ENCODE data around the gene WDR7.

The WDR7 gene

DNA sequence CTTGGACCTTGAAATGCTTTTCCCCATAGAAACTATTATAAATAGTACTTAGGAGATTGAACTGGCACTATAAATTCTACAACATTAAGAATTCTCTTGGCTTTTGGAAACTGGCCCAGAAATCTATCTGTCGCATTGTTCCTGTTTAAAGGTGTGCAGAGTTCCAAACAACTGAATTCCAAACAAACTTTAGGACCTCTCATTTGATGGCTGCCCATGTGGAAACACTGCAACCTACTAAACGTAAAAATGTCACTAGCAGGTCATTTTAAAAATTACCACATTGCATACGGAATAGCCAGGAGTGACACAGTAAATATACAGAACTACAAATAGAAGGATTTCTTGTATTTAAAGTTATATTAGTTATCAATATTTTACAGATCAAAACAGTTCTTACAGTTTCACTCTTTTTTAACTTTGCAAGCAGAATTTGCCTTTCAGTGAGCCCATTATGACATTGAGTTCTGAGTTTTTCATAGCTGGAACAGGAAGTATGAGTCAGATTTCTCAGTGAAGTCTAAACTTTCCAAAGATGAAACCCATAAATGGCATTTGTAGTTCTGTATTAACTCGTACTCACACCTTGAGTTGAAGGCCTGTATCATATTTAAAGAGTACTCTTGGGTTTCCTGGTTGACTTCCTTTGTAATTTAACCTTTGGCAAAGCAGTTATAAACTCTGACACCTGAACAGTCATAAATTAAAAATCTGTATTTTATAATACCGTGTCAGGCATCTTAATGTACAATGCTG is 353.4 kb downstream of the WDR7 start:
- DNase-seq = peak in 1 of 2 donors; percentile 30

- no peak for DNase-seq
These were observed 357.0 kb downstream of the WDR7 start for GRCh38 chr18:57008001-57008686.

DNA sequence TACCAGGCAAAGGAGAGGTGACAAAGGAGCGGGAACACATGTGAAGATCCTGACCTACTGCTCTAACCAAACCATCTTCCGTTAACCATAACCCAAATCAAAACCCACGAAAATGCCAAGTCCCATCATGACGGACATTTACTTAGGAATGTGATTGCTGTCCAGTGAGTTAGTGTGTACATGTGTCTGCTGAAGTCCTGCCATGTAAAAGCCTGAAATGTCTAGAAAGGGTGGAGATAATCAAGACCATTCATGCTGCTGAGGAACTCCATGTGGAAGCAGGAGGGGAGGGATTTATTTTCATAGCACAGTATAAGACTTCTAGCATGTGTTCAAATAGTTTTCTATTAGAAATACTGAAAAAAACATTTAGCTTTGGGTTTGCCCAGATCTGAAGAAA is 358.7 kb downstream of the WDR7 start:
- DNase-seq = no peak

DNA sequence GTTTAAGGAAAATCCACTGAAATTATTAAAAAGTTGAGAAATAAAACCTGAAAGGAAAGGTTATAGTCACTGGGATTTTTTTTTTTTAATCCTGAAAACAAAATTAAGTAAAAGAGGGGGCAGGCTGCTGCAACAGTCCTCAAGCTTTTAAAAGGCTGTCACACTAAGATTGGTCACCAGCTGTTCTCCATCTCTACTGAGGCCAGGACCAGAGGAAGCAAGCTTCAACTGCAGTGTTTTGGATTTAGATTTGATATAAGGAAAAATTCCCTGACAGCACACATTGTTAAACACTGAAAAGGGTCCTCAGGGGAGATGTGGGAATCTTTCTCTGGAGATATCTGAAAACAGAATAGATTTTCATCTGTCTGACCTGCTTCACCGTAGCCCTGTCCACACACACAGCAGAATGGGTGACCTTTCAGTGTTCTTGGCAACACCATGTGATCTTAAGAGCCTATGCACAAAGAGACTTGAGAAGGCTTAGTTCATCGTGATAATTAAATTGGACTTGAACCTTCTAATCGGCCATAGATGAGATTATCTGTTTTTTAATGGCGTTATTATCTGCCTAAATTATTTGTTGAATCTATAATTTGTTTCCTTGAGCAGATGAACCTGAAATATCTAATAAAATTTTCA is 363.7 kb downstream of the WDR7 start:
- no peak for DNase-seq

GRCh38 chr18:57015451-57015850 is 364.3 kb downstream of the WDR7 start:
- DNase-seq = no peak

GRCh38 chr18:57018845-57019244 is 367.7 kb downstream of the WDR7 start:
- no peak for DNase-seq

DNA sequence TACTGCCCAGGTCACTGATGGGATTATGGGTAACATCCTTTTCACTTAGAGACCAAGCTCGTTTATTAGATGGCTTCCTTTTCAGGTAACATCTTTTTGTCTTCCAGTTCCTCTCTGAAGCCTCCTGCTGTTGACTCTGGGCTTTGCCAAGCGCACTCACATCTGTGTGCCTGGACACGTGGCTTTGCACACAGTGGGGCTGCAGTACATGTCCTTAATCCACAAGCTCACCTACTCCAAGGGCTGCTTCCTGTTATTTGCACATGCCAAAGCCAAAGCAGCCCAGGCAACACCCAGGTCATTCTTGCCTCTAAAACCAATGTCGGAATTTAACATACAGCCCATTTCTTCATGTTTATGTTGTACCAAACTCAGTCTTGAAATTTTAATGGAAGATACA is 371.6 kb downstream of the WDR7 start:
- no peak for DNase-seq

DNA sequence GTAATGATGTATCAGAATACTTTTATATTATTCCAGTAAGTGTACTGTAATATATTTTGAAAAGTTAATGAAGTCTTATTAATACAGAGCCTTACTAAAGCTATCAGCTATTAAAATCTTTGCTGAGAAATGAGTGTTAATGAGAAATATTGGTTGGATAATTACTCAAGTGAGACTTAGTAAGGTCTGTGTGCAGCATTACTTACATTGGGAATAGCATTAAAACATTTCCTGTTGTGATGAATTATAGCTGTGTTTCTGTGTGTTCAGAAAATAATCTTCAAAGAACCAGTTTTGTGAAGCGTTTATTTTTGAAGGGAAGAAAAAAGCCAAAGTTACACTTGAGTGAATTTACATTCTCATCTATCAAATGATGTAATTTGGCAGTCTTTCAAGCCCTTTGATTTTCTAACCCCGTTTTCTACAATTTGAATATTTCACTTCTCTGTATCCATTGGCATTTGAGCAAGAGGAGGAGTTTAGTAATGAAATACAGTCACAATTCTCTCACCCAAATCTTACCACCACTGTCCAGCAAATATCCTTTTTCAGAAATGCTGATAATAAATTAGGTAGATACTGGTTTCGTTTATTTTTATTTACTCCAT is 372.2 kb downstream of the WDR7 start:
- no peak for DNase-seq

DNA sequence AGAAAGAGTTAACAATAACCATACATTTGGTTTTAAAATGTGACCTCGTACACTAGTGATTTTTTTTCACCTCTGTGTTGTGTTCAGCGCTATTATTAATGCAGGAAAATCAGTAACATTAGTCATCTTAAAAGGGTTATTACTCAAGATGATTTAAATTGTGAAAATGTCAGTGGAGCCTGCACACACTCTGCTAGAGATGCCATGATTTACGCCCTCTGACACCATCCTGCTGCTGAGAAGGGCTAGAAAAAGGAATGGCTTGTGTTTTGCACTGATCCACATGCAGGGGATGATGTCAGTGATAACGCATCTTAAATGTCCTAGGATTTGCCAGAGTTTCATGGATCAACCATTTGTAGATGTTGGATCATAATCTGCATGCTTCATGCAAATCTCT is 374.4 kb downstream of the WDR7 start:
- no peak for DNase-seq

DNA sequence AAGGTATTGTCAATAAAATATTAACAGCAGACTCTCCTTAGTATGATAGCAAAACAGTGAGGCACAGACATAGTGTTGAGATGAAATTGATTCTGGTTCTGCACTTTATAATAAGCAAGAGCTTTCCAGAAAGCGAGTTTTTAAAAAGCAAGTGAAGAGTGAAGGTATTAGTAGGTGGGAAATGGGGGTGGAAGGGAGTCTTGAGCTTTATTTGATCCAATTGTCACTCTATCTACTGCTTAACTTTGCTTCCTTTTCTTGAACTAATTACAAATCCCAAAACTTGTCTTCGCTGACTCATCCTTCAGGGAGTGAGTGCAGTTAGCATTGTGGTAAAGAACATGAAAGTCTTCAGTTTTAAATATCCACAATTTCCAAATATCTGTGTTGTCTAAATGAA is 375.2 kb downstream of the WDR7 start:
- no peak for DNase-seq

DNA sequence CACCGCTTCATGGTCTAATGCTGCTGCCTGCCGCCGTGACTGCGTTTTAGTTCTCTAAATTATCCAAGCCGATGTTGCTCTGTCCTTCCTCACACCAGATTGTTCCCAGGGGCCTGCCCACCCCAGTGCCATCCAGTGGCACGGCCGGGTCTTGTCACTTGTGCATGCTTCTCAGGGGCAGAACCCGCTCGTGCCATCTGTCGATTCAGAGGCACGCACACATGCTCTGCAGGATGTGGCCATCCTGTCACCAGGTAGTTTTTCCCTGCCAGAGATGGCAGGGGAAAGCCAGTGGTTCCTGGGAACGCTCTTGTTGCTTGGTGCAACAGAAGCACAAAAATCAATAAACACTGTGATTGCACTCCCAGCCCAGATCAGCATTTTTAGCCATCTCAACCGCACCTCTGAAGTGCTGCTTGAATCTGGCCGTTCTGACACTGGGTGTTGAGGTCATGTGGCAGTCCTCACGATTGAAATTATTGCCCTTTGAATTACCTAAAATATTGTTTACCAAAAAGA is 376.1 kb downstream of the WDR7 start:
- no peak for DNase-seq

- DNase-seq = no peak
These were observed 378.6 kb downstream of the WDR7 start for GRCh38 chr18:57029761-57030160.

- no peak for DNase-seq
These were observed 379.3 kb downstream of the WDR7 start for GRCh38 chr18:57030417-57030816.

DNA sequence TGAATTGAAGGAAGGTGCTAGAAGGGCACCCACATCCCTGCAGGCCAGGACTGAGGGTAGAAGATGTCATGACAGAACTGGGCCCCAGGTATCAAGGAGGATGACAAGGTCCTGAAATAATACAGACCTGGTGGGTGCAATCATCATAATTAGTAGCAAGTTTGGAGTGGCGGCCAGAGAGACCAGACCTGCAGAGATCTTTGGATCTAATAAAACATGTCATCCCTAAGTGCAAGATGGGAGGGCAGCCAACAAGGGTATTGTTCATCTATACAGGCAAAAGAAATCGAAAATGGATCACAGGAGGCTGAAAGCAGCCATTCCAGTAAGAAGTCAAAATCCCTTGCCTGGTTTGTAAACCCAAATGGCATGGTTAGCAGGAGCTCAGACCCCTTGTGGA is 384.4 kb downstream of the WDR7 start:
- DNase-seq = no peak

- DNase-seq = no peak
These were observed 387.2 kb downstream of the WDR7 start for GRCh38 chr18:57038395-57038794.

- DNase-seq = no peak
These were observed 389.0 kb downstream of the WDR7 start for GRCh38 chr18:57040175-57040574.

DNA sequence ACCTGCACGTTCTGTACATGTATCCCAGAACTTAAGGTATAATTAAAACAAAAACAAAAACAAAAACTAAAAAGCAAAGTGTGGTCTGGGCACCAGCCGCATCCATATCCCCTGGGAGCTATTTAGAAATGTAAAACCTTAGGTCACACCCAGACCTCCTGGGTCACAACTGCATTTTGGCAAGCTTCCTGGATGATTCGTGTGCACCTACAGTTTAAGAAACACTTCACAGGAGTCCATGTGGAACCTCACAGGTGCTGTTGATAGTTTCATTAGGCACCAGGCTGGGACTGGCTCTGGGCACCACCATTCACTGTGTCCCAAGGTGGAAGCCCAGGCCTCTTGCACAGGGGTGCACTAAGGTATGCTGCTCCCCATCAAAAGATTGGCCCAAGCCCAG is 392.1 kb downstream of the WDR7 start:
- DNase-seq = no peak

GRCh38 chr18:57048351-57048750 is 397.2 kb downstream of the WDR7 start:
- DNase-seq = no peak

GRCh38 chr18:57048859-57049258 is 397.7 kb downstream of the WDR7 start:
- no peak for DNase-seq

- no peak for DNase-seq
These were observed 399.3 kb downstream of the WDR7 start for GRCh38 chr18:57050310-57050949.

GRCh38 chr18:57051021-57051656 is 400.0 kb downstream of the WDR7 start:
- no peak for DNase-seq

- DNase-seq = no peak
These were observed 400.5 kb downstream of the WDR7 start for GRCh38 chr18:57051657-57052044.

- DNase-seq = no peak
These were observed 401.0 kb downstream of the WDR7 start for GRCh38 chr18:57052173-57052572.

All from CD4-positive, alpha-beta T cell treated with Interleukin-4 for 1 hour (primary cell).